Fibroblast of lung (primary cell): ENCODE measurements around the gene HDHD5.

Experiments
- EZH2 ChIP-seq: IDR thresholded peaks from 2 replicates; pipeline ENCODE4 v1.5.1; 2012; ENCODE audit warnings: low read length, control low read depth, mild to moderate bottlenecking; ENCODE audit errors: missing control alignments
- TF ChIP-seq, protein P1 (sequence below), 2 donors: IDR thresholded peaks in 1 of 2; conservative IDR thresholded peaks in 1 of 2; 1 replicate in 1 of 2; 2 replicates in 1 of 2; pipeline ENCODE4 v1.5.1; 2011 to 2012; ENCODE audit warnings: low read length in 2 of 2, control low read depth in 1 of 2, inconsistent platforms in 1 of 2, low read depth in 1 of 2, mild to moderate bottlenecking in 1 of 2

- TF ChIP-seq, protein P1, sequence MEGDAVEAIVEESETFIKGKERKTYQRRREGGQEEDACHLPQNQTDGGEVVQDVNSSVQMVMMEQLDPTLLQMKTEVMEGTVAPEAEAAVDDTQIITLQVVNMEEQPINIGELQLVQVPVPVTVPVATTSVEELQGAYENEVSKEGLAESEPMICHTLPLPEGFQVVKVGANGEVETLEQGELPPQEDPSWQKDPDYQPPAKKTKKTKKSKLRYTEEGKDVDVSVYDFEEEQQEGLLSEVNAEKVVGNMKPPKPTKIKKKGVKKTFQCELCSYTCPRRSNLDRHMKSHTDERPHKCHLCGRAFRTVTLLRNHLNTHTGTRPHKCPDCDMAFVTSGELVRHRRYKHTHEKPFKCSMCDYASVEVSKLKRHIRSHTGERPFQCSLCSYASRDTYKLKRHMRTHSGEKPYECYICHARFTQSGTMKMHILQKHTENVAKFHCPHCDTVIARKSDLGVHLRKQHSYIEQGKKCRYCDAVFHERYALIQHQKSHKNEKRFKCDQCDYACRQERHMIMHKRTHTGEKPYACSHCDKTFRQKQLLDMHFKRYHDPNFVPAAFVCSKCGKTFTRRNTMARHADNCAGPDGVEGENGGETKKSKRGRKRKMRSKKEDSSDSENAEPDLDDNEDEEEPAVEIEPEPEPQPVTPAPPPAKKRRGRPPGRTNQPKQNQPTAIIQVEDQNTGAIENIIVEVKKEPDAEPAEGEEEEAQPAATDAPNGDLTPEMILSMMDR (conservative IDR thresholded peaks at IDR 0.05 in 1 of 2, IDR thresholded peaks at IDR 0.05 in 1 of 2; ENCODE audit: low read depth in 1 of 2, low read length in 2 of 2), result no peak
- no peak for TF ChIP-seq EZH2
Measured at GRCh38 chr22:17104336-17104935, 54.6 kb downstream of the HDHD5 start.
